UCSD-AML1 (cell line): Measurements from ENCODE around the gene MLEC.
A peak's percentile ranks its signal among the peaks of the same experiment; 100 is the strongest.
"Not testable (repeated sequence)": the region's sequence is repeated elsewhere in the genome, so short reads cannot be mapped to it uniquely, and the experiment has no call there.

Experiments
- DNase-seq: peaks from one replicate; lab custom pipeline; 2025; ENCODE audit not compliant: unreplicated experiment; lab: John Stamatoyannopoulos, UW

Gene MLEC

DNA sequence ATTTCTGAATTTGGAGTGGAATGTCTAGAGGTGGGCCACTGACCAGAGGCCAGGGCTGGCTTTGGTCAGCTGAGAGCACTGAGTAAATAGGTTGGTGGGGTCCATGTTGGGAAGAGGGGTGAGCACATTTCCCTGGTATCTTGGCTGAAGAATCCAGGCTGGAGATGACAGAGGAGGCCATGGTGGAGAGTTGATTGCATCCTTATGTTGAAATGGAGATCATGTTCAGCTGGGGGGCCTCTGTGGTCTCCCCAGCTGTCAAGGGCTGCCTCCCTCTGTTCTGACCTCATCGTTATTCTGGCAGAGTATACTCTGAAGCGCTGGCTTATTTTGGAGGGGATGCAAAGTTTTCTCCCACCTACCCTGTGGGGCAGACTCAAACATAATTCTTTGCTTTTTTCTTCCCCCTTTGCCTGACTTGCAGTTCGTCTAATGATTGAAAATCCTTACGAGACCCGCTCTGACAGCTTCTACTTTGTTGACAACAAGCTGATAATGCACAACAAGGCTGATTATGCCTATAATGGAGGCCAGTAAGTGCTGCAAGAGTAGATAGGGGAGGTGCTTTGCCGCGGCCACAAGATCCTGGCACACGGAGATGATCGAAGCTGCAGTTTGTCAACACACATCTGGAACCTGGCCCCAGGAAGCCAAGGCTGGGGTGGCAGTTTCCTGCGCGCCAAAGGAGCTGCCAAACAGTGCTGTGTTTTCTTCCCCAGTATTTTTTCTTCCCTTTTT is 32.7 kb downstream of the MLEC start:
- peak; percentile 26 for DNase-seq

DNA sequence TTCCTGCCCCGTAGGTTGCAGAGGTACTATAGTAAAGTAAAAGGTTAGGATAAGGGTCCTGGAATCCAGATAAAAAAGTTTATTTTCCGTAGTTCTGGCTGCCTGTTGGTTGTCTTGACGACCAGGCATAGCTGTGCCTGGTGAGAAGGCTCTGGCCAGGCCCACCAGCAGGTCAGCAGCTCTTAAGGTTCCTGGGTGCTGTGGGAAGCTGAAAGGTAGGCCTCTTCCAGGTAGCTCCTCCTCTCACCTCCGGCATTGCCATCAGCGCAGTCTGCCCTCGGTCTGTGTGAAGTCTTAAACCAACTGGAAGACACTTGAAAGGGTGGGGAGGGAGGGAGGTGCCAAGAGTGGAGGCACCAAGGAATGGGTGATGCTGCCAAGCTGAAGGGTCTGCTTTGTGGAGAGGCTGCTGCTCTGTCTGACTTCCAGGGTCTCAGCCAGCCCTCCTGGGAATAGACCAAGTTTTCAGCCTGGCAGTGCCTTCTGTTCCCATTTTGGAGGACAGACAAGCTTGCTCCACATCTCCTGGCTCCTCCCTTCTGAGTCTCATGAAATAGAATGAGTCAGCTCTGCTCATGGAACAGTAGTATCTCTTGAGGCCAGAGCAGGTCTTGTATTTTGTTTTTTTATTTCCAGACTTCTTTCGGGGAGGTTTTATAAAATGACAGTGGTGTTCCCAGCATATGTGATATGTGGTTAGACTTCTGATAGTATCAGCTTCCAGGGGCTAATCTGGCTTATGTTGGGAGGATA is 33.5 kb downstream of the MLEC start:
- no peak for DNase-seq

DNA sequence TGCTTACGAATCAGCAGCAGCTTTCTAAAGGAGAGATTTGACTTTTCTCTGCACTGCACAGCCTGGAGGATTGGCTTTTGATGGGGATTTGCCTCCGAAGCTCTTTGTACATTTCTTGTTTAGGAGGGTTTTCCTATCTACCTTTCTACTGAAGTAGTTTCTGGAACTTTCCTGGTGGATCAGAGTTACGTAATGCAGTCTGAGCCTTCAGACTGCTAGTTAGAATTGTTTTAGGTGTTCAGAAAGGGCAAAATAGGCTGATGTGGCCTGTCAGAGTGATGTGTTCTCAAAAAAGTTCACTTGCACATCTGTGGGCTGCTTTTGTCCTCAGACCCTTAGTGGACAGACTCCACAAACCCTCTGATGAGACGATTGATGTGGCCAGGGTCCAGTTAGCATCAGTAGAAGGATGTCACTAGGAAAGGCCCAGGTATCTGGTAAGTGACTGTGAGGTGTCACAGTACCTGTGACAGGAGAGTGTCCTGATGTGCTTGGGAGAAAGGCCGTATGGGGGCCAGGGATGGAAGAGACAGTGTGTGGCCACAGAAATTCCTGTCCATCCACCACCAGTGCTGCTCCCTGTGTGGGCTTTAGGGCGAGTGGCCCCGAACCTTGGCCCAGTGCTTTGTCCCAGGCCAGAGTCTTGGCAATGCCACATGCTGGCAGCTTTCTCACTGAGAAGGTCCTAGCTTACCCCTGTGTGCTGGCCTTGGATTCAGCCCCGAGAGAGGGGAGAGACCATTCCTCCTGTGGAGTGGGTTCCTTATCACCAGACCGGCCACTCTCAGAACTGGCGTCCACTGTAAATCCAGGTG is 34.2 kb downstream of the MLEC start:
- DNase-seq, result no peak

GRCh38 chr12:120721866-120722265 is 34.9 kb downstream of the MLEC start:
- no peak for DNase-seq

GRCh38 chr12:120722784-120723183 is 35.8 kb downstream of the MLEC start:
- no peak for DNase-seq

GRCh38 chr12:120724720-120725119 is 37.8 kb downstream of the MLEC start:
- DNase-seq, result no peak

DNA sequence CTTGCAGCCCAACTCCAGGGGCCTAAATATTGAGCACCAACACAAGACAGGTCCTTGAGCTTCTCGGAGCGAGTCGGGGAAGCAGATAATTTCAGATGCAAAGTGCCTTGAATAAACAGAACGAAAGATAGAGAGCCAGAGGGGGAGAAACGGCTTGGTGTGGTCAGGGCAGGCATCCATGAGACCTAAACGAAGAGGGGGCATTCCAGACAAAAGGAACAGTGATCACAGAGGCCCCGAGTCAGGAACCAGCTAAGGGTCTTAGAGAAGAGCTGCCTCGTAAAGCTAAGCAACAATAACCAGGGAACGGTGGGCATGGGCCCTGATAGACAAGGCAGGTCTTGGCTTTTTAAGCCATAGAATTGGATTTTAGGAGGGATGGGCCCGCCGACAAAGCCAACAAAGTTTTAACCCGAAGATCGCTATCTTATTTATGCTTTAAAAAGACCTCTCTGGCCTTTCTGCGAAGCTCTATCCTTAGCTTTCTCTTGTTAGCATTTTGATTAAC is 38.3 kb downstream of the MLEC start:
- DNase-seq, result no peak

- DNase-seq, result peak; percentile 81
These were observed 38.9 kb downstream of the MLEC start, which contains the start of gene ACADS for GRCh38 chr12:120725659-120726509. Gene ACADS, plus strand, starts transcription at chr12:120725826. Its CDS starts 60 bp downstream, at chr12:120725886.

- no peak for DNase-seq
These were observed 39.5 kb downstream of the MLEC start for GRCh38 chr12:120726510-120726793.

- no peak for DNase-seq
These were observed 40.0 kb downstream of the MLEC start for GRCh38 chr12:120726961-120727360.

GRCh38 chr12:120732198-120732597 is 45.2 kb downstream of the MLEC start:
- DNase-seq, result not testable (repeated sequence)

- no peak for DNase-seq
These were observed 46.6 kb downstream of the MLEC start for GRCh38 chr12:120733574-120733973.

GRCh38 chr12:120734210-120734609 is 47.3 kb downstream of the MLEC start:
- no peak for DNase-seq

DNA sequence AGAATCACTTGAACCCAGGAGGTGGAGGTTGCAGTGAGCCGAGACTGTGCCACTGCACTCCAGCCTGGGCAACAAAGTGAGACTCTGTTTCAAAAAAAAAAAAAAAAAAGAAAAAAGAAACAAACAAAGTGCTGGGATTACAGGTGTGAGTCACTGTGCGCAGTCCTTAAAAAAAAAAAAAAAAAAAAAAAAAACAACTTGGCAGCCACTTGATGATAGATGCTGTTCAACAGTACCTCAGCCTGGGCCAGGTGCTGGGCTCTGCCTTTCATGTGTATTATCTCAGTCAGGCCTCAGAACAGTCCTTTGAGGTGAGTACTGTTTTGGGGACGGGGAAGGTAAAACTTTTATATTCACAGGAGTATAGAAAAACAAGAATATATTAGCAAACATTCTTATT is 48.2 kb downstream of the MLEC start:
- DNase-seq, result no peak

DNA sequence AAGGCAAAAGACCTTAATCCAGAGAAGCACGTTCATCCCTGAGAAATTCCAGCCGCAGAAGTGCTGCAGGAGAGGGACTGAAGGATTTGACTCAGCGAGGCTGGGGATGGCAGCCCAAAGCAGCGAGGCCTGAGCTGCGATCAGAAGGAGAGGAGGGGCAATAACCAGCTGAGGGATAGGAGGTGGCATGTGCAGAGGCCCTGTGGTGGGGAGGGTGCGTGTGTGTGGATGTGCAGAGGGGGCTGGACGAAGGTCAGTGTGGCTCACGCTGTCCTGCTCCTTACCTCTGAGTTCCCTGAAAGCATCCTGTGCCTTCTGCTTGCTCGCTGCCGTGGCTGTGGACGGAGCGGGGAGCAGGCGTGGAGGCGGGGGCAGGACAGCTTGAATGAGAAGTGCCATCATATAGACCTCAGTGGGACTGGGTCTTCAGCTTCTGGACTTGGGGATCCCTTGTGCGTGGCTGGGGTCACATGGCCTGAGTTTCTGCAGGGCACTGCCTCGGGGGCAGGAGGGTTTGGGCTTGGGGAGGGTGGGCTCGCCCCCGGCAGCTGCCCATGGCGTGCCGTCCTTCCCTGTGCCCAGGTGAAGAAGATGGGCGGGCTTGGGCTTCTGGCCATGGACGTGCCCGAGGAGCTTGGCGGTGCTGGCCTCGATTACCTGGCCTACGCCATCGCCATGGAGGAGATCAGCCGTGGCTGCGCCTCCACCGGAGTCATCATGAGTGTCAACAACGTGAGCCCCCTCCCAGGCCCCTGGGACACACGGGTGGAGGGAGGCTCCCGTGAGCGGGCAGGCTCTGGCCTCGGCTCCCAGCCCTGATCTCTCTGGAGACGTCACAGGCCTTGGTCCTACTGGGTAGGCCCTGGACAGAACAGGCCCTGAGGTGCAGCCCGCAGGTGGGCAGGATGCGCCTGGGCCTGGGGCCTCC is 49.7 kb downstream of the MLEC start:
- no peak for DNase-seq

DNA sequence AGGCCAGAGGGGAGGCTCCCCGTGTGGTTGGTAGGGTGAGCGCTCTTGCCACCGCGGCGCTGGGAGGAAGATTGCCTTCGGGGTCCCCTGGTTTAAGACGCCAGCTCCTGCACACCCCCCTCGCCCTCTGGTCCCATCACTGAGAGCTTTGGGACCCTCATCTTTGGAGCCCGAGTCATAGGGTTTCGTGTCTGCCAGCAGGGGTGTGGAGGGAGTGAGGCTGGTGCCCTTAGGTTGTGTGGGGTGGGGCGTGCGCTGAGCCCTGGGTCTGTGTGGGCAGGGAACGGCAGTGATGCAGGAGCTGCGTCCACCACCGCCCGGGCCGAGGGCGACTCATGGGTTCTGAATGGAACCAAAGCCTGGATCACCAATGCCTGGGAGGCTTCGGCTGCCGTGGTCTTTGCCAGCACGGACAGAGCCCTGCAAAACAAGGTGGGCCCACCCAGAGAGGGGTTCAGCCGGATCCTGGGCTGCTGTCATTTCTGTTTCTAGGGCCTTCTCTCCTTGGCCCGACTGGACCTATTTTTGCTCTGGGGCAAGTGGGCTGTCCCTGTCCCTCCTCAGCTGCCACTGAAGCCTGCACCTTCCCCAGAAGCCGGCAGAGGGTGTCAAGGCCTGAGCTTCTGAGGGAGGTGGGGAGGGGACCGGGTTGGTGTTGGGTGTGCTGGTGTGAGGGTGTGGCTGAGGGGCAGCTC is 50.8 kb downstream of the MLEC start:
- DNase-seq, result no peak

DNA sequence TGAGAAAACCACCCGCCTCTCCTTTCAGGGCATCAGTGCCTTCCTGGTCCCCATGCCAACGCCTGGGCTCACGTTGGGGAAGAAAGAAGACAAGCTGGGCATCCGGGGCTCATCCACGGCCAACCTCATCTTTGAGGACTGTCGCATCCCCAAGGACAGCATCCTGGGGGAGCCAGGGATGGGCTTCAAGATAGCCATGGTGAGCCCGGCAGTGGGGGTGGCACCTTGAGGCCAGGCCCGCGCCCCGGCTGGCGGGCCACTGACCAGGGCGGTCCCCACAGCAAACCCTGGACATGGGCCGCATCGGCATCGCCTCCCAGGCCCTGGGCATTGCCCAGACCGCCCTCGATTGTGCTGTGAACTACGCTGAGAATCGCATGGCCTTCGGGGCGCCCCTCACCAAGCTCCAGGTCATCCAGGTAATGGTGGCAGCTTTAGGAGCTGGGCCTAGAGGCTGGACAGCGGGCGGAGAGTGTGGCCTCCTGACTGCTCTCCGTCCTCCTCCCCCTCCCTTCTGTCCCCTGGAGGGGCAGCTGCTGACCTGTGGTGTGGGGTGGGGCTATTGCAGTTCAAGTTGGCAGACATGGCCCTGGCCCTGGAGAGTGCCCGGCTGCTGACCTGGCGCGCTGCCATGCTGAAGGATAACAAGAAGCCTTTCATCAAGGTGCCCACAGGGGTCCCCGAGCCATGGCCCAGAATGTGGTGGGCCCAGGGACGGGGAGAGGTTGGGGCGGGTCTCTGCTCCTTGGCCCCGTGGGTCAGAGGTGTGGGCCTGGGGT is 51.5 kb downstream of the MLEC start:
- no peak for DNase-seq

- no peak for DNase-seq
These were observed 52.2 kb downstream of the MLEC start for GRCh38 chr12:120739031-120739762.
